Fibroblast of peridontal ligament (primary cell): Measurements from ENCODE around the gene ASCC1.
"Not testable (repeated sequence)": the region's sequence is repeated elsewhere in the genome, so short reads cannot be mapped to it uniquely, and the experiment has no call there.

Experiments used
- DNase-seq: peaks from one replicate; pipeline ENCODE4 v3.0.0-alpha.2; 2010; ENCODE audit errors: extremely low read depth

ASCC1 gene

DNA sequence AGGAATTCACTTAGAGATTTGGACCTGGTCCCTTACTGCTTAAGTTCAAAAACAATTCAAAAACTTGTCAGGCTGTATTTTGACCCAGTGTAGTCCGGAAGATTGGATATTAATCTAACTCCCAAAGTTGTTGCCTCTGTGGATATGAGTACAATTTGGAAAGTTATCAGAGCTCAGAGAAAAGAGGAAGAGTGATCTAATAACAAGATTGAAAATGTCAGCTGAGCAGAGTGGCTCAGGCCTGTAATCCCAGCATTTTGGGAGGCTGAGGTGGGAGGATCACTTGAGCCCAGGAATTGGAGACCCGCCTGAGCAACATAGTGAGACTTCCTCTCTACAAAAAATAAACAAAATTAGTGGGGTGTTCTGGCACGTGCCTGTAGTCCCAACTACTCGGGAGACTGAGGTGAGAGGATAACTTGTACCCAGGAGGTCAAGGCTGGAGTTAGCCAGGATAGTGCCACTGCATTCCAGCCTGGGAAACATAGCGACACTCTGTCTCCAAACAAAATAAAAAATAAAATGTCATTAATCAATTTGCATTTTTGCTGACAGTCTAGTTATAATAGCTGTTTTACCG, 3.2 kb upstream of the ASCC1 start:
- no peak for DNase-seq

DNA sequence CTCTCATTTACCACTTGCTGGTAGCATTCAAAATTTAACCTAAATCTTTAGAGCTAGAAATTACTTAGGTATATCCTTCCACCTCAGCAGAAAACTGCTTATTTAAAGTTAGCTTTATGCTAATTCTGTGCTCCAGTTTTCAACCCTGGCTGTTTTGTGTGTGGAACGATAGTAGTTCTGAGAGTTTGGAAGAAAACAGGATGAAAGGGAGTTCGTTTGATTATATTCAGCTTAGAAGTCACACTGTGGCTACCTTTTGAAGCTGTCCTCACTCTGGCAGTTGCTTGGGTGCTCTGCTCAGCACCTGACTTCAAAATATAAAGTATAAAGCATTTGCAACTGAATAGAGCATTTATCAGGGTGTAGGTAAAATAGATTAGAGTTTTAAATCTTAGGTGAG, 2.6 kb upstream of the ASCC1 start:
- no peak for DNase-seq

DNA sequence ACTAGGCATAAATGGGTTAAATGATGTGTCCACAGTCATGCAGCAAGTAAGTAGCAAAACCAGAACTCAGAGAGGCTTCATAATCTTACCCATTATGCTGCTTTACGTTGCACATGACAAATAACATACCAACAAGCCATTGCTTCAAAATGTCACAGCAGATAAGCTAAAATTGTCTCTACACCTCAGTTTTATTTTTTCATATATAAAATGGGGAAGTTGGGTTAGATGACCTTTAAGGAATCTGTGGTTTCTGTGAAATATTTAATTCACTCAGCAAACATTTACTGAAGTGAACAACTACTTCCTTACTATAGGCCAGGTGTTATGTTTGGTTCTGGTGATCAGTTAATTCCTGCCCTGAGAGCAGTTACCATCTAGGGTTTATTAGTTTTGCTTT, 2.2 kb upstream of the ASCC1 start:
- no peak for DNase-seq

DNA sequence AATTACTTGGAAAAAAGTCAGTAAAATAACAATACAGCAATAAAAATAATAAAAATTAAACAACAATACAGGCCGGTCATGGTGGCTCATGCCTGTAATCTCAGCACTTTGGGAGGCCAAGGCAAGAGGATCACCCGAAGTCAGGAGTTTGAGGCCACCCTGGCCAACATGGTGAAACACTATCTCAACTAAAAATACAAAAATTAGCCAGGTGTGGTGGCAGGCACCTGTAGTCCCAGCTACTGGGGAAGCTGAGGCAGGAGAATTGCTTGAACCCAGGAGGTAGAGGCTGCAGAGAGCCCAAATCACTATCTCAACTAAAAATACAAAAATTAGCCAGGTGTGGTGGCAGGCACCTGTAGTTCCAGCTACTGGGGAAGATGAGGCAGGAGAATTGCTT, 4.2 kb downstream of the ASCC1 start:
- not testable (repeated sequence) for DNase-seq

DNA sequence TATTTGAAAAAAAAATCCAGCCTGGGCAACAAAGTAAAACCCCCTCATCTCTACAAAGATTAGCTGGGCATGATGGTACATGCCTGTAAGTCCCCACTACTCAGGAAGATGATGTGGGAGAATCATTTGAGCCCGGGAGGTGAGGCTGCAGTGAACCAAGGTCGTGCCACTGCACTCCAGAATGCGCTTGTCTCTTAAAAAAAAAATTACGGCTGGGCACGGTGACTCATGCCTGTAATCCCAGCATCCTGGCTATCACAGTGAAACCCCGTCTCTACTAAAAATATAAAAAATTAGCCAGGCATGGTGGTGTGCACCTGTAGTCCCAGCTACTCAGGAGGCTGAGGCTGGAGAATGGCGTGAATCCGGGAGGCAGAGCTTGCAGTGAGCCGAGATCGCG, 4.7 kb downstream of the ASCC1 start:
- DNase-seq = not testable (repeated sequence)

DNA sequence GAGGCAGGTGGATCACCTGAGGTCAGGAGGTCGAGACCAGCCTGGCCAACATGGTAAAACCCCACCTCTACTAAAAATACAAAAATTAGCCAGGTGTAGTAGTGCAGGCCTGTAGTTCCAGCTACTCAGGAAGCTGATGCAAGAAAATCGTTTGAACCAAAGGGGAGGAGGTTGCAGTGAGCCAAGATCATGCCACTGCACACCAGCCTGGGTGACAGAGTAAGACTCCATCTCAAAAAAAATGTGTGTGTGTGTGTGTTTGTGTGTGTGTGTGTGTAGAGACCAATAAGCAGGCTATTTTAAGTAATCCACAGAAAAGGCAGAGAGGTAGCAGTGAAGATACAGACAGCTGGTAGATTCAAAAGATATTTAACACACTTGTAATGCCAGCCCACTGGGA, 7.5 kb downstream of the ASCC1 start:
- DNase-seq = not testable (repeated sequence)

DNA sequence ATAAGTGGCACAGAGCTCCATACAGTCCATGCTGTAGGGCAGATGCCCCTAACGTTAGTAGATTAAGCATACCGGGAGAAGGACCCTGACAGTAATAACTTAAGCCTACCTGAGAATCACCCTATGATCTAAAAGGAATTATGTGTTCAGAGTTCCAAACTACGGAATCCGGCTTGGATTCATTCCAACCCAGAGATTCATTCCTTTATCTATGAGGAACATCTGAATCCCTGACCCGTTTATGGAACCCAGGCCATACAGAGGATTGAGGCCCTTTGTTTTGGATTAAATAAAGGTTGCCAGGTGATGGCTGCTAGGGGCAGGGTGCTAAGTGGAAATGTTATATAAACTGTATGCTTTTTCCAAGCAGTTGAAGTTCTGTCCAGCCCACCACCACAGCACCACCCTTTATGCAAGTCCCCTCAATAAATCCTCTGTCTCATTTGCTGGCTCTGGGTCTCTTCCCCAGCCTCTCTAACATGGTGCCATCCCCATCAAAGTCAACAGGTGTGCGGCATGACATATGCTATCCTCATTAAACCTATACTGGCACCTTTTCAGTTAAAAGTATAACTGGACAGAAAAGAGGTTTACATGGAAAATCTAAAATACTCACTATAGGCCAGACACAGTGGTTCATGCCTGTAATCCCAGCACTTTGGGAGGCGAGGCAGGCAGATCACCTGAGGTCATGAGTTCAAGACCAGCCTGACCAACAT, 9.4 kb downstream of the ASCC1 start:
- DNase-seq = no peak

DNA sequence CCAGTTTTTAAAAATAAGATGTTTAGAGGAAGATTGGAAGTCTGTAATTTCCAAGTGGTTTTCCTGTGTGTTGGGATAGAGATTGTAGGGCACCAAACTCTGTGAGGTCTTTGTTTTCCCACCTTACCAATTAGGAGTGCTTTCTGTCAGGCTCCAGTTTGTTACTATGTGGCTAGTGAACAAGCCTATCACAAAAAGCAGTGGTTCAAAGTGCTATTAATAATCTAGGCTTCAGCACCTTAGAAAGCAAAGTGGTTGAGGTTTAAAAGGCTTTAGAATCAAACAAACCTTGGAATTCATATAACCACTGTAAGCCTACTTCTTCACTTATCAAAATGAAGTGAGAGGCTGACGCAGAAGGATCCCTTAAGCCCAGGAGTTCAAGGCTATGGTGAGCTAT, 11.4 kb downstream of the ASCC1 start:
- no peak for DNase-seq

DNA sequence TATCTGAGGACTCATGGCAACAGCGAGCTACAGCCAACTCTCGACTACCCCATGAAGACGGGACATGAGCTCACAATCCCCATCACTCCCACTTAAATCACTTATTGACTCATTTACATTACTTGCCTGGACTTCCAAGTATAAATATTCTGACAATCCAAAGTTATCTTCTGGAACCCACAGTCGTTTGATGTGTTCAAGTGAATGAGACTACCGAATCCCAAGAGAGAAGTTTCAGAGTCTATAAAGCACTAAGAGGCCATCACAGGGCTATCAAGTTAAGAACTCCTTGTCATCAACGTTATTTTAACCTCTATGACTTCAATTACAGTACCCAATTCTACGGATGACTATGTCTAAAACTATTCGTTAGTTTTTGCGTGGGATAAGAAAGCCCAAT, 11.8 kb downstream of the ASCC1 start:
- DNase-seq = peak; percentile 64

DNA sequence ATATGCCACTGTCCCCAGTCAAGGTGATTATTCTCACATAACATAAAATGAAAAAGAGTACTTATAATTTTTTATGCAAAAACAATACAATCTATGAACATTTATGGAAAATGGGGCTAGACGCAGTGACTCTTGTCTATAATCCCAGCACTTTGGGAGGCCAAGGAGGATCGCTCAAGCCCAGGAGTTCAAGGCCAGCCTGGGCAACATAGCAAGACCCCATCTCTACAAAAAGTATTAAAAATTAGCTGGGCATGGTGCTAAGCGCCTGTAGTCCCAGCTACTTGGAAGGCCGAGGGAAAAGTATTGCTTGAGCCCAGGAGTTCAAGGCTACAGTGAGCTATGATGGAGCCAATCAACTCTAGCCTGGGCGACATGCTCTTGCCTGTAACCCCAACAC, 14.8 kb downstream of the ASCC1 start:
- no peak for DNase-seq

DNA sequence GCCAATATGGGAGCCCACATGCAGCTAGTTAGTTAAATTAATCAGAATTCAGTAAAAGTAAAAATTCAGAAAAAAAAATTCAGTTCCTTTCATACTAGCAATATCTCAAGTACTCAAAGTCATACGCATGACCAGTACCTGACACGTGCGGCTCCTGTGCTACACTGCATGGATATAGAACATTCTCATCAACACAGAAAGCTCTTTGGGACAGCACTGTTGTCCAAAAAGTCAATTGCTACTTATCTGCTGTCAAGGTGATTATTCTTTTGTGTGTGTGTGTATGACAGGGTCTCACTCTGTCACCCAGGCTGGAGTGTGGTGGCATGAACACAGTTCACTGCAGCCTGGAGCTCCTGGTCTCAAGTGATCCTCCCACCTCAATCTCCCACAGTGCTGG, 15.2 kb downstream of the ASCC1 start:
- DNase-seq = no peak

DNA sequence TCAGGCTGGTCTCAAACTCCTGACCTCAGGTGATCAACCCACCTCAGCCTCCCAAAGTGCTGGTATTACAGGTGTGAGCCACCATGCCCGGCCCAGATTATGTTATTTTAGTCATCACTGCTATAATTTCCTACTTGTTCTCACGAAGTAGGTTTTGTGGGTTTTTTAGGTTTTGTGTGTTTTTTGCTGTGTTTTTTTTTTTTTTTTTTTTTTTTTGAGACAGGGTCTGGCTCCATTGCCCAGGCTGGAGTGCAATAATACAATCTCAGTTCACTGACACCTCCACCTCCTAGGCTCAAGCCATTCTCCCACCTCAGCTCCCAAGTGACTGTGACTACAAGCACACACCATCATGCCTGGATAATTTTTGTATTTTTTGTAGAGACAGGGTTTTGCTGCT, 21.1 kb downstream of the ASCC1 start:
- no peak for DNase-seq

DNA sequence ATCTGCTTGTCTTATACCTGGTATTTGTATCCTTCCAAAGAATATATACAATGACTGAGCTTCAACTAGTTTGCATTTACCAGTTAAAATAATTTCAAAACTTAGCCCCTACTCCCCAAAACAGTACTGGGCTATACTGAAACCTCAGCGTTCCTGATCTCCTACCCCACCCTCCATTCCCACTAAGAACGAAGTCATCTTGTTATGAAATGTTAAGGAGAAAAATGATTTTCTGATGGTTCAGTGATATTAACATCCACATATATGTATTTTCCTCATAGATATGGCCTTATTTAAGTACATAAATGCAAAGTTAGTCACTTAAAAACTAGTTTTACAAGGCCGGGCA, 29.1 kb downstream of the ASCC1 start:
- no peak for DNase-seq

DNA sequence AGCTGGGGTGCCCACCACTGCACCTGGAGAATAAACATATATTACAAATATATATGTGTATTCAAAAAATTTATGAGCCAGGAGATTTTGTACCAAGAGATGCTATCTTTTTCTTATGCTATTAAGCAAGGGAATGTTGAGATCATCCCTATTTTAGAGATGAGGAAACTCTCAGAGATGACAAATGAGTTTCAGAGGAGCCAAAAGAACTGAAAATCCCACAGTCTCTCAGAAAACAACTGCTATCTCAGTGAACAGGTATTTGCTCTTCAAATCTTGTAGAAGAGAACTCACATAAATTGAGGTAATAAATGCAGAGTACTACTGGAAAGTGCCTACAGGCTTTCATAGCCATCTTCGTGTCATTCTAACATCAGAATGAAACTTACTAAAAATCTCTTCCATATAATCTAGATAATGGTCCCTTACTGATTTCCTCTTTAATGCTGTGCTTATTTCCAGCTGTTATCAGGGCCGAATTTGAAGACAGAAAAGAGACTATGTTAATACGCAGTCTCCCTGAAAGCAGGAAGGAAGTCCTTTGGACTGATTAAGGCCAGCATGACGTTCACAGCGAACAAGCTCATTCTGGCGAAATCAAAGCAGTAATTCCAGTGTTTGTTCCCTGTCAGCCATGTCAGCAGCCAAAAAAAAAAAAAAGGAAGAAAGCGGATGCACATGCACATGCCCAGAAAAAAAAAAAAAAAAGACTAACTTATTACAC, 29.7 kb downstream of the ASCC1 start:
- DNase-seq = peak; percentile 40

DNA sequence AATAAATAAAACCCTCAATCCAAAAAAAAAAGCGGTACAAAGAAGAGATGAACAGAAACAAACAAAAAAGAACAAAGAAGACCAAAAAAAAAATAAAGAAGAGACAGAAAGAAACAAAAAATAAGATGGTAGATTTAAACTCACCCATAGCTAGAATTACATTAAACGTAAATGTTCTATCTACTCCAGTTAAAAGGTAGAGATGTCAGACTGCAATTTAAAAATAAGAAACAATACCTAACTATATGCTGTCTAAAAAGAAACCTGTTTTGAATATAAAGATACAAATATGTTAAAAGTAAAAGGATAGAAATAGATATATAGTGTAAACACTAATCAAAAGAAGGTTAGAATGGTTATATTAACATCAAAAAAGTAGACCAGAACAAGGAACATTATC, 31.9 kb downstream of the ASCC1 start:
- no peak for DNase-seq

DNA sequence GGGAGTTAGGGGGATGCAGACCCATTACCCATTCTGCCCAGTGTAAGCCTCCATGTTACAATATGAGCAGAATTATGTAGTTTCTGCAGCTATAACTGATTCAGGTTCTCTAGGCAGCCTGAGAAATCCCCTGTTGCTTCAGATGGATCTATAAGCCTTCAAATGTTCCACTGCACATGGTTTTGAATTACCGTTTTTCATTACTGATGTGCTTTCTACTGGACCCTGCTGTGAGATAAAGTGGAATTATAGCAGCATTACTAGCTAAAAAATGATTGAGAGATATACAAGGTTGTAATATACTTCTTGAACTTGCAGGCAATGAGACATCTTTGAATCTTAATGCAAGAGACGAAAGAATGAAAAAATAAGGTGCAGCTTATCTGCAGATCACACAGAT, 38.6 kb downstream of the ASCC1 start:
- no peak for DNase-seq

DNA sequence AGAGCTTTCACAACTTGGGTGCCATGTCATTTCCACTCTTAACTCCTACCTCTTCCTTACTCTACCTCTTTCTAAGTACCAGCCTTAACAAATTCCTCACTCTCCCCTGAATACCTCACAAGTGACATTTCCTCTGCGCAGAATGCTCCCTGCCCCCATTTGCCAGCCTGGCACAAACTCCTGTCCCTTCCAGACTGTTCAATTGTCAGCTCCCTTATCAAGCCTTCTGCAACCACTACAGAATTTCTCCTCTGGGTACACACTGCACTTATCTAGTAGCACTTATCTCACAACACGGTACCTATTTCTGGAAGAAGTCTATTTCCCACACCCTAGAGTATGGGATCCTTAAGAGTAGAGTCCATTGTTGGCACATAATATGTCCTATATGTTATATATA, 39.4 kb downstream of the ASCC1 start:
- DNase-seq = no peak

DNA sequence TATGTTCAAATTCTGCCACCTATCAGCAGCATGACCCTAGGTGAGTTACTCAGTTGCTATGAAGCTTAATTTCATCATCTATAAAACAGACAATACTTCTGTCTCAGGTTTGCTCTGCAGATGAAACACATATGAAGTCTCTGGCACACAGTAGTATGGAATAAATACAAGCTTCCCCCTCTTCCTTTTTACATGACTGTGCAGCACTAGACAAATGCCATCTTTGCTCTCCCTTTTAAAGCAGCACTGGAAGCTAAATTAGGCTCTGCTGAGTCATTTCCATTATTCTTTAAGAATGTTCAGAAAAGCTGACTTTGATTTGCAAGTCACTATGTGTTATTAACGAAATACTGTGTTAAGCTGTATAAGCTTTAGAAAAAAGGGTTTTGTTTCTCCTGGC, 40.9 kb downstream of the ASCC1 start:
- peak; percentile 67 for DNase-seq

DNA sequence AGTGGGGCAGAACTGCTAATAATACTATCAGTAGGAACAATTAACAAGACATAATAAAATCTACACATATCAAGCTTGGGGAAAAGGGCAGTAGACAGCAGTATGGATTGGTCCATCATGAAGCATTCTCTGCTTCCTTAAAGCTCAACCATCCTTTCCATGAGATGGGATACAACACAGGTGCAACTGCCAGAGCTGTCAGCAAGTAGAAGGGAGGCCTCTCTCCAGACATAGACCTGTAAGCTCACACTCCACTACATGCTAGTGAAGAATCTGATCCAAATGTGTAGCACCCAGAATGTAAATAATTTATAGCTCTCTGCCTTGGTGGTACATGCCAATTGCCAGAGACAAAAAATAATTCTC, 41.8 kb downstream of the ASCC1 start:
- DNase-seq = no peak

DNA sequence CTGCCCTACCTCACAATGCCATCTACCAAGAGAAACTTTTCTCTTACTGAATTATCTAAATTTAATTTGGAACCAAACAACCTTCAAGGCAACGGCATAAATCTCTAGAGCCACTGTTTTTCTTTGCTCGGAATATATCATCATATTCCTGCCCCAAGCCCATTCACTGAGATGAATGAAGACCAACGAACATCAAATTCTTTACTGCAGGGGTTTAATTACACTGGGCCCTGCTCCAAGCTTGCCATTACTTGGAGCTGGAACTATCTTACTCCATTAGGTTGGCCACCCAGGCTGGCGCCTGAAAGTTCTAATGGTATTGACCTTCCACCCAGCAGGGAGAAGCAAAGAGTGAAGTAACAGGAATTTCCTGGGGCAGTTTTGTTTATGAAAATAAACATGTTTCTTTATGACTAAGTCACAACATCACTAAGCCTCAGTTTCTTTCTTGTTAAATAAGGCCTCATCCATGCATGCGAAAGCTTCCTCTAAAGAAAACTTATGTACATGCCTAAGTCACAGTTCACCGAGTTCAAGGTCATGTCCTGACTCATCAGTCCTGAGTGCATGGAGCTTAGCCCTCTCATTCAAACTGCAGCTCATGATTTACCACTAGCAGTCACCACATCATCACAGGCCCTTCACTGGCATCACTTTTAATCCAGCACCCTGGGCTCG, 42.3 kb downstream of the ASCC1 start:
- peak; percentile 33 for DNase-seq

DNA sequence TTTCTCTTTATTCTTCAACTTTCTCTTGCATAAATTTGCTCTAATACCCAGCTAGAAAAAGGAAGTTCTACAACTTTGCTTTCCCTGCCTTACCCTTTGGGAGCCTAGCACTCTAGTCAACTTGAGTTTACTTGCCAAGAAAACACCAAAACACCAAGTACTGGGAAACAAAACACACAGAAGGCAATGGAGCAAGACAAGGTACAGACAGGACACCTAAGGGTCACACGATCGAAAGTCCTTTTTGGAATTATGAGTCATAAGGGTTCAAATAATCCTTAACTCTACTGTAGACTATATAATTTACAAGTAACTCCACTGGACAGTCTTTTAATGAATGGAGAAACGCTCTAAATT, 42.8 kb downstream of the ASCC1 start:
- no peak for DNase-seq

DNA sequence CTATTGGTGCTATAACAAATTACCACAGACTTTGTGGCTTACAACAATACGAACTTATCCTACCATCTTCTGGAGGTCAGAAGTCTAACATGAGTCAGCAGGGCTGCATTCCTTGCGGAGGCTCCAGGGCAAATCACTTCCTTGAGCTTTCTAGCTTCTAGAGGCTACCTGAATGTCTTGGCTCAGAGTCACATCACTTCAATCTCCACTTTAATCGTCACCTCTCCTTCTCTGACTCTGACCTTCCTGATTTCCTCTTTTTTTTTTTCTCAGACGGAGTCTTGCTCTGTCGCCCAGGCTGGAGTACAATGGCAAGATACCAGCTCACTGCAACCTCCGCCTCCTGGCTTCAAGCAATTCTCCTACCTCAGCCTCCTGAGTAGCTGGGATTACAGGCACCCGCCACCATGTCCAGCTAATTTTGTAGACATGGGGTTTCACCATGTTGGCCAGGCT, 44.9 kb downstream of the ASCC1 start:
- DNase-seq = peak; percentile 69

DNA sequence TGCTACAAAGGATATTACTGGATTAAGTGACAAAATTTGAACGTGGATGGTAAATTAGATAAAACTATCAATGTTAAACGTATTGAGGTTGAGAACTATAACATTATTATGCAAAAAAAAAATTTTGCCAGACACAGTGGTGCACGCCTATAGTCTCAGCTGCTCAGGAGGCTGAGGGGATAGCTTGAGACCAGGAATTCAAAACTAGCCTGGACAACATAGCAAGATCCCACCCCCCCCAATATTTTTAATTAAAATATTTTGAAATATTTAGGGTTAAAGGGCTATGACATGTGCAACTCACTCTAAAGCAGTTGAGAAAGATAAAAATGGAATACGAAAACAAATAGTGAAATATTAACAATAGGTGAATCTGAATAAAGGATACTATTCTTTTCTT, 45.3 kb downstream of the ASCC1 start:
- DNase-seq = no peak
